D721Med (cell line): ENCODE measurements around the gene MTURN.

Experiments
- DNase-seq: peaks from one replicate; pipeline ENCODE4 v3.0.0; 2011; ENCODE audit warnings: low spot score; ENCODE audit not compliant: insufficient read length
- FAIRE-seq: peaks from 2 replicates; lab custom pipeline; 2011; peaks lifted over from hg19 to GRCh38; lab: Jason Lieb, UNC
- TF ChIP-seq, protein P1 (sequence below): IDR thresholded peaks from 2 replicates; pipeline ENCODE4 v1.5.1; 2012; ENCODE audit warnings: mild to moderate bottlenecking, control low read depth; ENCODE audit not compliant: insufficient read depth; ENCODE audit errors: missing control alignments

Gene MTURN

DNA sequence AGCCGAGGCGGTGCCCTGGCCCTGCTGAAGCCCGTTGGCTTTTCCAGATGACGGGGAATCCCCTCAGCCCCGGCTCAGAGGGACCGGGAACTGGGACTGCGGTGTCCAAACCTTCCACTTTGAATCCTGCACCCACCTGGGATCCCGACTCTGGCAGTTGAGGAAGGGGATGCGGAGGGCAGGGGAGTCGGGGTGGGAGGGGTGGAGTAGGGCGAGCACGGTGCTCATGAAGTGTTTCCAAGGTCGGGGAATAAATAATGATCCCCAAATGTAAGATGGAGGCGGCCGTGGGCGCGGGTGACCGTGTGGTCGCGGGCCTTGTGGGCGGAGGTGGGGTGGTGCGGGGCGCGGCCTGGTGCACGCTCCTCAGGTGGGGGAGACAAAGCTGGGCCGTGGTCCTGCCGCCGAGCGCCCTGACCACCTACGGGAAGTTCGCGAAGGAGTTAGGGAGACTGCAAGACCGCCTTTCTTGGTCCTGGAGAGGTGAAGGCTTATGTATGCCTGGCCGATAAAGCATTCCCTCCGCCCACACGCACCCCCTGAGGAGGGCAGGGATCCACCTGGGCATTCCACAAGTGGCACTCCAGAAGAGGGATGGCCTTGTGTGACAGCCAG is 1.4 kb downstream of the MTURN start:
- DNase-seq (no peak), FAIRE-seq (no peak)
- TF ChIP-seq, protein P1, sequence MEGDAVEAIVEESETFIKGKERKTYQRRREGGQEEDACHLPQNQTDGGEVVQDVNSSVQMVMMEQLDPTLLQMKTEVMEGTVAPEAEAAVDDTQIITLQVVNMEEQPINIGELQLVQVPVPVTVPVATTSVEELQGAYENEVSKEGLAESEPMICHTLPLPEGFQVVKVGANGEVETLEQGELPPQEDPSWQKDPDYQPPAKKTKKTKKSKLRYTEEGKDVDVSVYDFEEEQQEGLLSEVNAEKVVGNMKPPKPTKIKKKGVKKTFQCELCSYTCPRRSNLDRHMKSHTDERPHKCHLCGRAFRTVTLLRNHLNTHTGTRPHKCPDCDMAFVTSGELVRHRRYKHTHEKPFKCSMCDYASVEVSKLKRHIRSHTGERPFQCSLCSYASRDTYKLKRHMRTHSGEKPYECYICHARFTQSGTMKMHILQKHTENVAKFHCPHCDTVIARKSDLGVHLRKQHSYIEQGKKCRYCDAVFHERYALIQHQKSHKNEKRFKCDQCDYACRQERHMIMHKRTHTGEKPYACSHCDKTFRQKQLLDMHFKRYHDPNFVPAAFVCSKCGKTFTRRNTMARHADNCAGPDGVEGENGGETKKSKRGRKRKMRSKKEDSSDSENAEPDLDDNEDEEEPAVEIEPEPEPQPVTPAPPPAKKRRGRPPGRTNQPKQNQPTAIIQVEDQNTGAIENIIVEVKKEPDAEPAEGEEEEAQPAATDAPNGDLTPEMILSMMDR = no peak

DNA sequence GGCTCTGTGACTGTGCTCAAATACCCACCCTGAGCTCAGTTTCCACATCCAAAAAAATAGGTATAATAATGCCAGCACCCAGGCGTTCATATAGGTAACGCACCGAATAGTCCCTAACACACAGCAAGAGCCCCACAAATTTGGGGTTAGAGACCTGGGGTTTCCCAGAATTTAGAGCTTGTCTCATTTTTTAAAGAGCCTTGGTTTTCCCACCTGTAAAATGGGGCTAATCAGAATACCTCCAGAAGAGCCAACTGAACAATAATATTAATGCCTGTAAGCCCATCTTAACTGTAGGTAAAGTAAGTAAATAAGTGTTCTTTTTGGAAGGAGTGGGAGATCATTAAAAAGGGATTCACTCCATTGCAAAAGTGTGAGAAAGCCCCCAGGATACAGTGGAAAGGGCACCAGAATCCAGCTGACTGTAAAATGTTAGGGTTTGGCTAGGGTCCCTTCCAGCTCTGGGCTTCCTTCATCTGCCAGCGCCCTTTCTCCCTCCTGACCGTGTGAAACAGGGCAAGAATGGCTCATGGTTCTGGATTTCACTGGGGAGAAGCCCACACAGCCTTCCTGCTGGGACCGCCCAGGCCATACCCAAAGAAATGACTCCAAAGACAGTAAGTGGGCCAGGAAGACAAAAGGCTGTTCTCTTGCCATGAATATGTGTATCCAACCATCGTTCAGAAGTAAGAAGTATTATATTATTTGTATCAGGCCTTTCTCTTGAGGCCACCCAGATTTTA is 2.1 kb downstream of the MTURN start:
- DNase-seq (no peak), FAIRE-seq (no peak)
- TF ChIP-seq, protein P1 = no peak

DNA sequence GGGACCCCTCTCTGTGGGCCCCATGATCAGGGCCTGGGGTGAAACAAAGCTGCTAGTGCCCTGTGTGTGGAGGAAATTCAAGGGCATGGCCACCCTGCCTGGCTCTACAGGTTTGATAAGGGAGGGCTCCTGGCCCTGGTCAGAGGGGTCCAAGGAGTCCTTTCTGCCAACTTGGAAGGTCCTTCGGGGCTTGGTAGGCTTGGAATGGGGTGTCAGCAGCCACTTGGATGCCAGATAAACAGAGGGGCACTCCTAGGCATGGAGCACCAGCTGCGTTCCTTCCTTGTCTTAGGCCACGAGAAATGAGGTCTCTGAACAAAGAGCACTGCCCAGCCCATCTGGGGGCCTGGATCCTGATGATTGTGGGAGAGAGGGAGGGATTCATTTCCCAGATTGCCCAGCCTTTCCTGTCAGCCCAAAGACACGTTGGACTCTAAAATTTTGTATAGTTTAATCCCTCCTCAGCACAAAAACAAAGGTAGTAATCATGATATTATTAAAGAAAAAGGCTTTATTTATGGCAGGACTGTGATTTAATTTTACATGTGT is 5.1 kb downstream of the MTURN start:
- DNase-seq (no peak), FAIRE-seq (no peak)
- TF ChIP-seq, protein P1 = no peak

DNA sequence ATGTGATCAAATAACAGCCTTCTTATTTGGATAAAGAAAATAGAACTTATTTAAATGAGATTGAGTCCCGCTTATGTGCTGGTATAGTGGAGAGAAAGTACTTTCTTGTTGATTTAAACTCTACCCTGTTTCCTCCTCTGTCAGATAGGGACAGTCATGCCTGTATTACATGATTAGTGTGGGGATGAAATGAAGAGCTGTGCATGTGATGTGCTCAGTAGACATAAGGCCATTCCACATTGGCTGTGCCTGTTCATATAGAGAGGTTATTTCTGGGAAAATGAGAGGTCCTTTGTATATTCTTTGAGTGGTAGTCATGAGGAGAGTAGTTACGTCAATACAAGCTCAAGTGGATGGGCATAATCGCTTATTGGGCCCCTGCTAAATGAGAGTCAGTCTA is 5.7 kb downstream of the MTURN start:
- FAIRE-seq = no peak
- TF ChIP-seq, protein P1 = no peak
- DNase-seq = no peak

DNA sequence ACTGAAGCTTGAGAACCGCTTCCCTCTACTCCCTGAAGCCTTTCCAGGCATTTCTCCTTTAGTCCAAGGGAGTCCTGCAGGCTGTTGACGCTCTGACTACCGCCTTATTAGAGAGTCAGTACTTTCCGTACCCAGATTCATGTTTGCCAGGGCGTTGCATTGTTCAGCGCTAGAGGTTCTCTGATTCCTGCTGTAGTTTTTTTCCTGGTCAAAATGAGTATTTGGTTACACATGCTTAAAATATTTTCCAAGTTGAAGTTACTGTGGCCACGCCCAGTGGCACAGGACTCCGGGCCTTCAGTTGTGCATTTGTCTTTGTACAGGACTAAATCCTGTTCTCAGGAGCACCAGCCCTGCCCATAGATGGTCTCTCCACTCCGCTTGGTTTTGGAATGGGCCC is 7.9 kb downstream of the MTURN start:
- DNase-seq (no peak), FAIRE-seq (no peak)
- TF ChIP-seq, protein P1 = no peak

DNA sequence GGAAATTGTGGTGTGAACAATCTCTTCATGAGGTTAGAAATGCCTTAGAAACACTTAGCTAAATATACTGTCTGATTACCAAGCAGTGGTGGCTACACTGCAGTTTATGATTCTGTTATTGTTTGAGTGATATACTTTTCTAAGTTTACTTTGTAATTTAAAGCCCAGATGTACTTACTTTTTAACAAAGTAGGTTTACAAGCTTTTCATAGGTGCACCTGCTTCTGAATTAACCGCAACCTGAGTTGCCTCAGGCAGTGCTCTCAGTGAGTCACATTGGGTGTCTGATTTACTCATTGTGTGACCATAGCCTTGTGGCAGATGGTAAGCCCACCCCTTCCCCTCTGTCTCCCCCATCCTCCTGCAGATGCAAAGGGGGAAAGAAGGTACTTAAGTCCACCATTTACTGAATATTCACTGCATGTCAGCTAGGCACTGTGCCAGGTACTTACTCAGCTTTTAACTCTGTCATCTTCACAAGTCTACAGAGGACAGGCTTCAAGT is 9.0 kb downstream of the MTURN start:
- TF ChIP-seq, protein P1 = no peak
- FAIRE-seq = no peak

More for the DNA sequence above, 9.0 kb downstream of the MTURN start:
- DNase-seq = no peak
